Measurements from ENCODE around the gene LIPG.

The LIPG gene

DNA sequence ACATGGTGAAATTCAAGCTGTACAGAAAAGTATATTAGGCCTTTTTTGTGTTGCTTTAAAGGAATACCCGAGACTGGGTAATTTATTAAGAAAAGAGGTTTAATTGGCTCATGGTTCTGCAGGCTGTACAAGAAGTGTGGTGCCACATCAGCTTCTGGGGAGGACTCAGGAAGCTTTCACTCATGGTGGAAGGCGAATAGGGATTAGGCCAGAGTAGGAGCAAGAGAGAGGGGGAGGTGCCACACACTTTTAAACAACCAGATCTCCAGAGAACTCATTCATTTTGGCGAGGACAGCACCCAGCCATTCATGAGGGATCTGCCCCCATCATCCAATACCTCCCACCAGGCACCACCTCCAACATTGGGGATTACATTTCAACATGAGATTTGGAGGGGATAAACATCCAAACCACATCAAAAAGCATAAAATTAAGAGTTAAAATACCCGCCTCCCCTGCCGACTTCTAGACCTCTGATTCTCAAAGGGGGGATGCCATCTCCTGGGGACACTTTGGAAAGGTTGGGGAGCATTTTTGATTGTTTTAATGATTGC is 15.1 kb upstream of the LIPG start (continued):
- TF ChIP-seq PRDM10 (tag by site-specific recombination; IDR thresholded peaks at IDR 0.05) = no peak
- TF ChIP-seq, protein P1, sequence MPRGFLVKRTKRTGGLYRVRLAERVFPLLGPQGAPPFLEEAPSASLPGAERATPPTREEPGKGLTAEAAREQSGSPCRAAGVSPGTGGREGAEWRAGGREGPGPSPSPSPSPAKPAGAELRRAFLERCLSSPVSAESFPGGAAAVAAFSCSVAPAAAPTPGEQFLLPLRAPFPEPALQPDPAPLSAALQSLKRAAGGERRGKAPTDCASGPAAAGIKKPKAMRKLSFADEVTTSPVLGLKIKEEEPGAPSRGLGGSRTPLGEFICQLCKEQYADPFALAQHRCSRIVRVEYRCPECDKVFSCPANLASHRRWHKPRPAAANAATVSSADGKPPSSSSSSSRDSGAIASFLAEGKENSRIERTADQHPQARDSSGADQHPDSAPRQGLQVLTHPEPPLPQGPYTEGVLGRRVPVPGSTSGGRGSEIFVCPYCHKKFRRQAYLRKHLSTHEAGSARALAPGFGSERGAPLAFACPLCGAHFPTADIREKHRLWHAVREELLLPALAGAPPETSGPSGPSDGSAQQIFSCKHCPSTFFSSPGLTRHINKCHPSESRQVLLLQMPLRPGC (tag by site-specific recombination; IDR thresholded peaks at IDR 0.05) = no peak
- no peak for TF ChIP-seq ZNF37A (tag by site-specific recombination; IDR thresholded peaks at IDR 0.05)
- no peak for TF ChIP-seq ZXDB (tag by site-specific recombination; IDR thresholded peaks at IDR 0.05)
- TF ChIP-seq ZNF558 (tag by site-specific recombination; IDR thresholded peaks at IDR 0.05) = no peak
- TF ChIP-seq ZFP37 (tag by site-specific recombination; IDR thresholded peaks at IDR 0.05) = no peak
- TF ChIP-seq ZNF561 (tag by site-specific recombination; IDR thresholded peaks at IDR 0.05; ENCODE audit: borderline replicate concordance) = no peak
- TF ChIP-seq ZNF792 (tag by site-specific recombination; IDR thresholded peaks at IDR 0.05) = no peak
- no peak for TF ChIP-seq ZNF76 (tag by site-specific recombination; IDR thresholded peaks at IDR 0.05; ENCODE audit: borderline replicate concordance, low read depth)
- TF ChIP-seq SP7 (tag by site-specific recombination; IDR thresholded peaks at IDR 0.05) = peak; percentile 49; the same call in 1 of the 2 replicates
- no peak for TF ChIP-seq ZNF292 (tag by site-specific recombination; IDR thresholded peaks at IDR 0.05; ENCODE audit: borderline replicate concordance, low read depth)
- TF ChIP-seq PRDM1 (tag by site-specific recombination; IDR thresholded peaks at IDR 0.05) = no peak; the same call in 1 of the 2 replicates
- TF ChIP-seq, protein P2, sequence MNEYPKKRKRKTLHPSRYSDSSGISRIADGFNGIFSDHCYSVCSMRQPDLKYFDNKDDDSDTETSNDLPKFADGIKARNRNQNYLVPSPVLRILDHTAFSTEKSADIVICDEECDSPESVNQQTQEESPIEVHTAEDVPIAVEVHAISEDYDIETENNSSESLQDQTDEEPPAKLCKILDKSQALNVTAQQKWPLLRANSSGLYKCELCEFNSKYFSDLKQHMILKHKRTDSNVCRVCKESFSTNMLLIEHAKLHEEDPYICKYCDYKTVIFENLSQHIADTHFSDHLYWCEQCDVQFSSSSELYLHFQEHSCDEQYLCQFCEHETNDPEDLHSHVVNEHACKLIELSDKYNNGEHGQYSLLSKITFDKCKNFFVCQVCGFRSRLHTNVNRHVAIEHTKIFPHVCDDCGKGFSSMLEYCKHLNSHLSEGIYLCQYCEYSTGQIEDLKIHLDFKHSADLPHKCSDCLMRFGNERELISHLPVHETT (tag by site-specific recombination; IDR thresholded peaks at IDR 0.05) = no peak
- no peak for TF ChIP-seq ZNF529 (tag by site-specific recombination; IDR thresholded peaks at IDR 0.05; ENCODE audit: insufficient replicate concordance)
- no peak for TF ChIP-seq ZNF707 (tag by site-specific recombination; IDR thresholded peaks at IDR 0.05)
- TF ChIP-seq ATF2 (tag by site-specific recombination; IDR thresholded peaks at IDR 0.05; ENCODE audit: low read depth) = no peak
- no peak for TF ChIP-seq ZNF155 (tag by site-specific recombination; IDR thresholded peaks at IDR 0.05)
- no peak for TF ChIP-seq ZNF174 (tag by site-specific recombination; IDR thresholded peaks at IDR 0.05)
- TF ChIP-seq ZNF202 (tag by site-specific recombination; IDR thresholded peaks at IDR 0.05; ENCODE audit: borderline replicate concordance) = no peak

GRCh38 chr18:49547701-49548100 is 14.2 kb upstream of the LIPG start:
- H3K27ac ChIP-seq (ENCODE audit: extremely low read depth, low read depth, low read length) = no peak overlapping the region
- CTCF ChIA-PET = interaction anchor here (0.7 to 1.0 kb wide), 2 partner anchors 37 to 289 kb away, joined by 3 to 6 read pairs; no protein-coding TSS in a partner anchor
- TF ChIP-seq HOXD13 (CRISPR knock-in tag; IDR thresholded peaks at IDR 0.05; ENCODE audit: borderline replicate concordance) (no peak), PRDM10 (tag by site-specific recombination; IDR thresholded peaks at IDR 0.05) (peak; percentile 86)
- no peaks in the 10 kb centered on the region for H3K36me3 ChIP-seq (ENCODE audit: control insufficient read depth in 2 of 2, insufficient read depth in 1 of 2, low read length in 2 of 2)
- POLR2A ChIA-PET = interaction anchor here (0.7 kb wide), 1 partner anchor 185 kb away, joined by 3 read pairs; no protein-coding TSS in a partner anchor
- no peak overlapping the region for H3K4me3 ChIP-seq (ENCODE audit: low read depth, low read length)
- no peaks in the 10 kb centered on the region for H3K9me3 ChIP-seq (ENCODE audit: control insufficient read depth, insufficient read depth, low read depth, low read length)
- peaks cover 5% of the 10 kb centered on the region; the same call in 1 of the 2 replicates for H3K4me1 ChIP-seq (ENCODE audit: control insufficient read depth, insufficient read depth, low read length)
